Peyer's patch (tissue), 4 donors: Measurements from ENCODE around the gene DCC. TPM values are rescaled to one million over a fixed set of nuclear protein-coding genes. Genes with fewer than 3 reads are reported as not detected.
"Not testable (repeated sequence)": the region's sequence is repeated elsewhere in the genome, so short reads cannot be mapped to it uniquely, and the experiment has no call there.

Source experiments
- DNase-seq, 3 donors: peaks; one replicate each; pipeline ENCODE4 v3.0.0-alpha.2; 2017 to 2019
- H3K27ac ChIP-seq, 4 donors: fragments of 200-600 bp; sonication (generic); one replicate each; pipeline ENCODE4 v1.5.1; 2016 to 2019
- H3K27me3 ChIP-seq, 2 donors: fragments of 200-600 bp; sonication (generic); one replicate each; pipeline ENCODE4 v1.5.1; 2019
- H3K36me3 ChIP-seq, 3 donors: fragments of 200-600 bp; sonication (generic); one replicate each; pipeline ENCODE4 v1.5.1; 2016 to 2019
- H3K4me1 ChIP-seq, 4 donors: fragments of 200-600 bp; sonication (generic); one replicate each; pipeline ENCODE4 v1.5.1; 2016 to 2019
- H3K4me3 ChIP-seq, 4 donors: fragments of 200-600 bp; sonication (generic); 1 replicate in 3 of 4; 2 replicates in 1 of 4; pipeline ENCODE4 v1.5.1; 2016 to 2019; ENCODE audit warnings: mild to moderate bottlenecking in 1 of 4
- H3K9me3 ChIP-seq, 4 donors: fragments of 200-600 bp; sonication (generic); one replicate each; pipeline ENCODE4 v1.5.1; 2016 to 2019; ENCODE audit warnings: mild to moderate bottlenecking in 1 of 4
- CTCF ChIP-seq, 6 experiments: fragments of 450-650 bp in 4 of 6; fragments of 200-600 bp in 2 of 6; sonication (generic) in 1 of 6; IDR thresholded peaks; one replicate each; pipeline ENCODE4 v1.5.1; 2017 to 2019; ENCODE audit warnings: antibody characterized with exemption in 6 of 6, mild to moderate bottlenecking in 3 of 6, moderate library complexity in 1 of 6
- POLR2A ChIP-seq, 2 donors: fragments of 450-650 bp; IDR thresholded peaks; one replicate each; pipeline ENCODE4 v1.5.1; 2017; ENCODE audit warnings: antibody characterized with exemption in 2 of 2, mild to moderate bottlenecking in 2 of 2, moderate library complexity in 2 of 2
- total RNA-seq, 4 donors: library from RNA; depleted of rRNA; stranded (reverse); fragments of >200 nt; gene quantifications; one replicate each; pipeline ENCODE4 v1.1.0, GENCODE V29; 2016

Gene DCC
- total RNA-seq, 4 donors from 2014 or later, result 0.13 TPM; not detected in 3

- Histone ChIP-seq H3K4me1 (no peaks in the 10 kb centered on the region), H3K9me3 (no peaks in the 10 kb centered on the region), H3K36me3 (no peaks in the 10 kb centered on the region), H3K4me3 (no peak overlapping the region), H3K27me3 (no peaks in the 10 kb centered on the region), H3K27ac (no peak overlapping the region)
- TF ChIP-seq POLR2A (IDR thresholded peaks at IDR 0.05) (no peak), CTCF (IDR thresholded peaks at IDR 0.05) (no peak)
- DNase-seq, result no peak
These were observed 1164.0 kb downstream of the DCC start for GRCh38 chr18:53503914-53504441.

- H3K4me1 ChIP-seq, result no peaks in the 10 kb centered on the region
- H3K27me3 ChIP-seq, result no peaks in the 10 kb centered on the region
- H3K9me3 ChIP-seq, result no peaks in the 10 kb centered on the region
- H3K36me3 ChIP-seq, result no peaks in the 10 kb centered on the region
- DNase-seq, result no peak
- no peak overlapping the region for H3K27ac ChIP-seq
- no peak overlapping the region for H3K4me3 ChIP-seq
- TF ChIP-seq POLR2A (IDR thresholded peaks at IDR 0.05) (no peak), CTCF (IDR thresholded peaks at IDR 0.05) (no peak)
These were observed 1168.5 kb downstream of the DCC start for GRCh38 chr18:53508529-53508928.

GRCh38 chr18:53509886-53510285 is 1169.9 kb downstream of the DCC start:
- Histone ChIP-seq H3K4me3 (no peak overlapping the region), H3K9me3 (no peaks in the 10 kb centered on the region), H3K27ac (no peak overlapping the region), H3K27me3 (no peaks in the 10 kb centered on the region), H3K36me3 (no peaks in the 10 kb centered on the region), H3K4me1 (no peaks in the 10 kb centered on the region)
- TF ChIP-seq CTCF (IDR thresholded peaks at IDR 0.05) (no peak), POLR2A (IDR thresholded peaks at IDR 0.05) (no peak)
- no peak for DNase-seq

- DNase-seq, H3K4me3 ChIP-seq, H3K36me3 ChIP-seq, H3K4me1 ChIP-seq, H3K27me3 ChIP-seq, H3K27ac ChIP-seq, H3K9me3 ChIP-seq: not testable (repeated sequence)
These were observed 1171.7 kb downstream of the DCC start for GRCh38 chr18:53511725-53512124.

- Histone ChIP-seq H3K4me3 (no peak overlapping the region), H3K27ac (no peak overlapping the region), H3K27me3 (no peaks in the 10 kb centered on the region), H3K4me1 (no peaks in the 10 kb centered on the region), H3K9me3 (no peaks in the 10 kb centered on the region), H3K36me3 (no peaks in the 10 kb centered on the region)
- no peak for DNase-seq
- TF ChIP-seq CTCF (IDR thresholded peaks at IDR 0.05) (no peak), POLR2A (IDR thresholded peaks at IDR 0.05) (no peak)
These were observed 1181.1 kb downstream of the DCC start for GRCh38 chr18:53521068-53521467.

GRCh38 chr18:53526101-53526870 is 1186.3 kb downstream of the DCC start:
- Histone ChIP-seq H3K27me3 (no peaks in the 10 kb centered on the region), H3K9me3 (no peaks in the 10 kb centered on the region), H3K27ac (no peak overlapping the region), H3K4me3 (no peak overlapping the region), H3K36me3 (no peaks in the 10 kb centered on the region), H3K4me1 (no peaks in the 10 kb centered on the region)
- no peak for DNase-seq
- no peak for TF ChIP-seq CTCF (IDR thresholded peaks at IDR 0.05)
